K562 treated with DMSO at 1 percent for 24 hours (cell line): ENCODE data around the gene FKRP. TPM values are rescaled to one million over a fixed set of nuclear protein-coding genes. Genes with fewer than 3 reads are reported as not detected.

Experiments used
- total RNA-seq: library from RNA; unstranded; fragments of 300-600 nt; gene quantifications from 2 replicates; pipeline ENCODE4 v1.2.3, GENCODE V29; 2022; ENCODE audit warnings: low read depth; ENCODE audit not compliant: insufficient read depth

FKRP gene, protein sequence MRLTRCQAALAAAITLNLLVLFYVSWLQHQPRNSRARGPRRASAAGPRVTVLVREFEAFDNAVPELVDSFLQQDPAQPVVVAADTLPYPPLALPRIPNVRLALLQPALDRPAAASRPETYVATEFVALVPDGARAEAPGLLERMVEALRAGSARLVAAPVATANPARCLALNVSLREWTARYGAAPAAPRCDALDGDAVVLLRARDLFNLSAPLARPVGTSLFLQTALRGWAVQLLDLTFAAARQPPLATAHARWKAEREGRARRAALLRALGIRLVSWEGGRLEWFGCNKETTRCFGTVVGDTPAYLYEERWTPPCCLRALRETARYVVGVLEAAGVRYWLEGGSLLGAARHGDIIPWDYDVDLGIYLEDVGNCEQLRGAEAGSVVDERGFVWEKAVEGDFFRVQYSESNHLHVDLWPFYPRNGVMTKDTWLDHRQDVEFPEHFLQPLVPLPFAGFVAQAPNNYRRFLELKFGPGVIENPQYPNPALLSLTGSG
- 66.9 and 77.4 TPM in 2 replicates for total RNA-seq

DNA sequence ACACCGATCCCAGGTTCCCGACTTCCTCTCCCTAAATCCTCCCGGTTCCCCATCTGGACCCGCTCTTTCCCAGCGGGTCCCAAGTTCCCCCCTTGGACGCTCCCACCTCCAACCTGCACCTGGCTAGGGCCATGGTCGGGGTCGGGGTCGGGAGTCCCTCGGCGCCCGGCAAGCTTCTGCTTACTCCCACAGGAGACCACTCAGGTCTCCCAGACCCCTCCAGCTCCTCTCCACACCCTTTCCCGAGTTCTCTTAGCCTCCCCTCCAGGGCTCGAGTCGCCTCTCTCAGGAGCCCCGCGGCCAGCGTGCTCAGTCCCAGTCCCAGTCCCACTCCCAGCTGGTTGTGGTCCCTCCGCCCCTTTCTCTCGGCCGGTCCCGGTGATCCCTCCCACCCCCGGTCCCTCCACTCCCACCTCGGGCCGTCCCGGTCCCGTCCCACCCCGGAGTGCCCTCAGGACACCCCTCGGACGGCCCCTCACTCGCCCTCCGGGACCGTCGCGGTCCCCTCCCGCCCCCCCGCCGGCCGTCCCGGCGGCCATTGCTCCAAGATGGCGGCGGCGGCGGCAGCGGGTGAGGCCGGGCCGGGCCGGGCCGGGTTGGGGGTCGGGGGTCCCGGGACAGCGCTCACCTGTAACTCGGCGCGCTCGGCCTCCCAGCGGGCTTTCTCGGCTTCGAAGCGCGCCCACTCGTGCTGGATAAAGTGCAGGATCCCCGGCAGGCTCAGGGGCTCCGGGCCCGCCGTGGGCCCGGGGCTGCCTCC, at the start of gene FKRP:
FKRP (plus strand) TSS at position 537 of the 760 bp plus-strand sequence. CDS start 9,394 bp downstream, outside the sequence.

DNA sequence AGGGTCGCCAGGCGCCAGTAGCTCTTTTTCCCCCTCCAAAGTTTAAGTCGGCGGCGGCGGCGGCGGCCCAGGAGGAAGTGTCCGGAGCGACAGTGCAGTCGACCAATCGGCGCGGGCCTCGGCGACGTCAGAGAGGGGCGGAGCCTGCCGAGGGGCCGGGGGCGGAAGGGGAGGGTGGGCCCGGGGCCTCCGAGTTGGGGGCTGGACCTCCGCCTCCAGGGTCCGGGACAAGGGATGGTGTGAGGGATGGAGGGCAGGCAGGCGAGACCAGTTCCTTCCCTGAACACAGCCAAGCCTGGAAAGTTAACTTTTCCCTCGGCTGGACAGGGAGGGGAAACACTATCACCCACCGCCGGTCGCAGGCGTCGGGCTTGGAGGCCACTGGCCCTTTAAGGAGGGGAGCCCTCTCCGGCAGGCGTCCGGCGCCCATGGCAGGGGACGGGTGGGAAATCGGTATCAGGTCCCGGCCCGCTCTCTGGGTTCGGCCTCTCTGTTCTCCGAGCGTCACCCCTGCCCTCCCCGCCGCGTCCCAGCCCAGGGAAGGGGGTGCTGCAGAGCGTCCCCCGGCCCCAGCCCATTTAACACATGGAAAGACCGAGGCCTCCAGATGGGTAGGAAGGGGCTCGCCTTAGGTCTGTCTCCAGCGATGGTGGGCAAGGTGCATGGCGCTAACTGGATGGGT, 28.7 kb upstream of the FKRP start, which contains the start of gene PRKD2:
PRKD2 (minus strand) TSS at position 81 of the 682 bp plus-strand sequence. CDS start 744 bp downstream, outside the sequence.

DNA sequence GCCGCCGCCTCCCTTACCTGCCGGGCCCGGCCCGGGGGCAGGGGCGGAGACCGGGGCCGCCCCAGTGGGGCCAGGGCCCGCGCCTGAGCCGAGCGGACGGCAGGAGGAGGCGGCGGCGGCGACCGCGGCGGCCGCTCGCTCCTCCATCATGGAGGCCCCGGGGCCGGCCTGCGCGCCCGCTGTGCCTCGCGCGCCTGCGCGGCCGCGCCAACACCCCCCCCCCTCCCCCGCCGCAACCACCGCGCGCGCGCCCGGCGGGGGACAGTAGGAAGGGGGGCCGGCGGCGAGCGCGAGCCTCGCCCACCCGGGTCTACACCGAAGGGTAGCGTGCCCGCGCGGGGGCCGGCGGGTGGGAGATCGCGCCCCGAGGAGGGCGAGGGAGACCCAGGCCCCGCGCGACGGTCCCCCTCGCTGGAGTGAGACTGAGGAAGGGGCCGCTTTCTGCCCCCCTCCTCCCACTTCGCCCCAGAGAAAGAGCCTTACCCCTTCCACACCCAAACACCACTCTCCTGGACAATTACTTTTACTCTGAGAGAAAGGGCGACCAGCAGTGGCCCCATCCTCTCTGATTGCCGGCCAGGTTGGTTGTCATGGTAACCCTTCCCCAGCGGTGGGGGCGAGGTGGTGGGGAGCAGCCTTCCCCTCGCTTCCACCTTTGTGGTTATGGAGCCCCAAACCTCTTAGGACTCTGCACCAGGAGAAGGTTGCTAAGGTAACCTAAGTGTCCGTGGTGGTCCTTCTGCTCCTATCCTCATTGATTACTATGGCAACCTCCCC, 612 bp downstream of the FKRP start, which contains the start of gene STRN4:
STRN4 (minus strand) TSS at position 170 of the 777 bp plus-strand sequence; CDS start at position 150, 20 bp downstream.

DNA sequence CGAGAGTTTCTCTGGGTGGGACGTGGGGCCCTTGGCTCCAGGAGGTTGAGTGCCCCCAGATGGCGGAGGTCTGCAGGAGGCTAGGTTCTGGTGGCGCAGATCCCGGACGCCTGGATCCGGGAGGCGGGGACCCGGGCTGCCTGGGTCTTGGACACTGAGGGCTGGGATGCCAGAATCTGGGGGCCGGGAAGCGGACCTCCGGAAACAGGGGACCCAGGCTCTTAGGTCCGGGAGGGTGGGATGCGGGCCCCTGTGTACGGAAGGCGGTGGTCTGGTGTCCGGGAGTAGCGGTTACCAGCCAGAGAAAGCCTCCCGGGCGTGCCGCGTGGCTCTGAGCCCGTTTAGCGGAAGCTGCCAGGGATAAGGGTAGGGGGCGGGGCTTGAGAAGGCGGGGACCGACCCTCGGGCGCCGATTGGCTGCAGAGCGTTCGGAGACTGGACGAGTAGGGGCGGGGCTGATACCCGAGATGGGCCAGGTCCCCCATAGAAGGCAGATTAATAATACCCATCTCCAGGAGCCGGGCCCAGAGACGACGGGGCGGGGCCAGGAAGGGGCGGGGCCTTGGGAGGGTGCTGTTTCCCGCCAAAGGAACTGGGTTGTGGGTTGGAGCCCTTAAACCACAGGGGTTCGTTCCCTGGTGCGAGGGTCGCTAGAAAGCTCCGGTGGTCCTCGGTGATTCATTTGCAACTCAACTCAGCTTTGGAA, 42.6 kb downstream of the FKRP start, which contains the start of gene SLC1A5:
SLC1A5 (minus strand) TSS at position 333 of the 706 bp plus-strand sequence. CDS start 629 bp downstream, outside the sequence.

Other genes with a start within 250 kb of the FKRP start
- 359 and 376 TPM in 2 replicates for gene CALM3, start 144.7 kb upstream of the FKRP start, total RNA-seq
- gene PTGIR, start 121.0 kb upstream of the FKRP start, total RNA-seq = not detected in 2 replicates
- not detected in 2 replicates for gene GNG8, start 109.9 kb upstream of the FKRP start, total RNA-seq
- 5.0 and 5.6 TPM in 2 replicates for gene DACT3, start 84.9 kb upstream of the FKRP start, total RNA-seq
- 79.6 and 82.6 TPM in 2 replicates for gene PRKD2, start 28.9 kb upstream of the FKRP start, total RNA-seq
- 98.4 and 113 TPM in 2 replicates for gene STRN4, start 393 bp downstream of the FKRP start, total RNA-seq
- 618 and 623 TPM in 2 replicates for gene SLC1A5, start 42.5 kb downstream of the FKRP start, total RNA-seq
- 459 and 462 TPM in 2 replicates for gene AP2S1, start 104.8 kb downstream of the FKRP start, total RNA-seq
- 29.9 and 30.3 TPM in 2 replicates for gene ARHGAP35, start 114.9 kb downstream of the FKRP start, total RNA-seq